ENCODE measurements around the gene PIP5K1B.

The PIP5K1B gene

DNA sequence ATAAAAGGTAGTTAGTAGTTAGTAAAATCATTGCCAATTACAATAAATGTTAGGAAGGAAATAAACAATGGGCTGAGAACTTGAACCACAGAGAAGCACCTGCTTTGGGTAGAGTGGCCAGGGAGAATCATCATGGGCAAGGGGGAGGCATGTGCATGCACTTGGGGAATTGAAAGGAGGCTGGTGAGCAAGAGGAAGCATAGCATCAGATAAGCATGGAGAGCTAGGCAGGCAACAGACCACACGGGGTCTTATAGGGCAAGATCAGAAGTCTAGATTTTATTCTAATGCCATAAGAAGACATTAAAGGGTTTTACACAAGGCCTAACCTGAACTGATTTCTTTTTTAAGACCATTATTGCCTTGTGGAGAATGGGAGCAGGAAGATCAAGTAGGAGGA, 93.4 kb downstream of the PIP5K1B start:
- H3K27me3 ChIP-seq (ENCODE audit: control insufficient read depth, low read length) = peaks cover 4% of the 10 kb centered on the region; the same call in 1 of the 2 replicates
- peaks cover 13% of the 10 kb centered on the region for H3K4me1 ChIP-seq (ENCODE audit: control insufficient read depth, low read length)
- TF ChIP-seq, protein P1, sequence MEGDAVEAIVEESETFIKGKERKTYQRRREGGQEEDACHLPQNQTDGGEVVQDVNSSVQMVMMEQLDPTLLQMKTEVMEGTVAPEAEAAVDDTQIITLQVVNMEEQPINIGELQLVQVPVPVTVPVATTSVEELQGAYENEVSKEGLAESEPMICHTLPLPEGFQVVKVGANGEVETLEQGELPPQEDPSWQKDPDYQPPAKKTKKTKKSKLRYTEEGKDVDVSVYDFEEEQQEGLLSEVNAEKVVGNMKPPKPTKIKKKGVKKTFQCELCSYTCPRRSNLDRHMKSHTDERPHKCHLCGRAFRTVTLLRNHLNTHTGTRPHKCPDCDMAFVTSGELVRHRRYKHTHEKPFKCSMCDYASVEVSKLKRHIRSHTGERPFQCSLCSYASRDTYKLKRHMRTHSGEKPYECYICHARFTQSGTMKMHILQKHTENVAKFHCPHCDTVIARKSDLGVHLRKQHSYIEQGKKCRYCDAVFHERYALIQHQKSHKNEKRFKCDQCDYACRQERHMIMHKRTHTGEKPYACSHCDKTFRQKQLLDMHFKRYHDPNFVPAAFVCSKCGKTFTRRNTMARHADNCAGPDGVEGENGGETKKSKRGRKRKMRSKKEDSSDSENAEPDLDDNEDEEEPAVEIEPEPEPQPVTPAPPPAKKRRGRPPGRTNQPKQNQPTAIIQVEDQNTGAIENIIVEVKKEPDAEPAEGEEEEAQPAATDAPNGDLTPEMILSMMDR (IDR thresholded peaks at IDR 0.05; ENCODE audit: low read depth, low read length, poor library complexity, severe bottlenecking) = no peak
- TF ChIP-seq EZH2phosphoT487 (IDR thresholded peaks at IDR 0.05; ENCODE audit: borderline replicate concordance, low read length) = no peak
- no peaks in the 10 kb centered on the region for H4K20me1 ChIP-seq (ENCODE audit: control insufficient read depth, insufficient read depth, low read depth, low read length)
- no peaks in the 10 kb centered on the region for H3K36me3 ChIP-seq (ENCODE audit: control insufficient read depth, low read length)
- no peaks in the 10 kb centered on the region for H3F3A ChIP-seq (ENCODE audit: control insufficient read depth, insufficient read depth)
- no peaks in the 10 kb centered on the region for H3K9me3 ChIP-seq (ENCODE audit: control insufficient read depth, insufficient read depth, low read length)
- H3K4me2 ChIP-seq (ENCODE audit: low read length) = no peak overlapping the region
- no peaks in the 10 kb centered on the region for H3K79me2 ChIP-seq (ENCODE audit: control insufficient read depth, low read length)
- no peak overlapping the region for H3K27ac ChIP-seq (ENCODE audit: low read depth, low read length)
- no peak overlapping the region for H3K4me3 ChIP-seq (ENCODE audit: low read length)
- no peaks in the 10 kb centered on the region for H3K9me2 ChIP-seq (replicated peaks; ENCODE audit: control insufficient read depth, low read length)

DNA sequence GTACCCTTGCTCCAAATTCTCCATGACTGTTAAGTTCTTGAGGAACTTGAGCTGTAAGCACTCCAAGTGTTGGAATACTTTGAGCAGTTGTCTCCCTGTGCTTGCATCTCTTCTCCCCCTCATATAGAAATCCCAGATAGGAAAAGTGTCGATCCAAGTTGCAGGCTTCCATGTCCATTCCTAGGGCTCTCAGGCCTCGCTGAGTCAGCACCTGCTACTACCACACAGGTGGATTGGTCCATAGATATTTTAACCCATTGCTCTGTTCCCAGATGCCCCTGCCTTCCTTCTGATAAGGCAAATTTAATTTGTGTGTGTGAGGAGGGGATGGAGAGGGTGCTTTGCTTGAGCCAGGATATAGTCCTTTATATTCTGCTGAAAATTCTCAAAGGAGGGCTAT, 95.8 kb downstream of the PIP5K1B start:
- Histone ChIP-seq H3K27ac (ENCODE audit: low read depth, low read length) (no peak overlapping the region), H3K79me2 (ENCODE audit: control insufficient read depth, low read length) (no peaks in the 10 kb centered on the region), H3K9me2 (replicated peaks; ENCODE audit: control insufficient read depth, low read length) (no peaks in the 10 kb centered on the region), H3F3A (ENCODE audit: control insufficient read depth, insufficient read depth) (no peaks in the 10 kb centered on the region), H4K20me1 (ENCODE audit: control insufficient read depth, insufficient read depth, low read depth, low read length) (no peaks in the 10 kb centered on the region), H3K36me3 (ENCODE audit: control insufficient read depth, low read length) (no peaks in the 10 kb centered on the region), H3K4me3 (ENCODE audit: low read length) (no peak overlapping the region), H3K9me3 (ENCODE audit: control insufficient read depth, insufficient read depth, low read length) (no peaks in the 10 kb centered on the region), H3K4me2 (ENCODE audit: low read length) (no peak overlapping the region), H3K27me3 (ENCODE audit: control insufficient read depth, low read length) (peaks cover 4% of the 10 kb centered on the region; the same call in 1 of the 2 replicates), H3K4me1 (ENCODE audit: control insufficient read depth, low read length) (peaks cover 14% of the 10 kb centered on the region)
- TF ChIP-seq, protein P1 (IDR thresholded peaks at IDR 0.05; ENCODE audit: low read depth, low read length, poor library complexity, severe bottlenecking) = no peak
- TF ChIP-seq EZH2phosphoT487 (IDR thresholded peaks at IDR 0.05; ENCODE audit: borderline replicate concordance, low read length) = no peak

DNA sequence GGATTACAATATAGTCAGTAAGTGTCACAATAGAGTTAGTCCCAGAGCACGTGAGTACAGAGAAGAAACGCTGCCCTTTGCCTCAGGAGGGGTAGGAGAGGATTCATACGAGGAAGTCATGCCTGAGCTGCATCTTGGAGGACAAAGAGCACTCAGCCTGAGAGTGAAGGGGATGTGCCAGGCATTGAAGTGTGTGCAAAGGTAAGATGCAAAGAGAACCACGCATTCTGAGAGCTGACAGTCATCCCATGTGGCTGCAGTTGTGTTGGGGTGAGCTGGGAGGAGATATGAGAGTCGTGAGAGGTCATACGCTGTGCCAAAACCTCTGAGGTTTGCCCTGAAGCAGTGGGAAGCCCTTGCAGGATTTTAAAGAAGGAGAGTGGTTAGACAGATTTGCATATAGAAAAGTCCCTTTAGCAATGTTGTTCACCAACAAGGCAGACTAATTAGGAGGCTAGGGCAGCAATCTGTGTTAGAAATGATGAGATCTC, 97.5 kb downstream of the PIP5K1B start:
- H3K4me1 ChIP-seq (ENCODE audit: control insufficient read depth, low read length) = peaks cover 14% of the 10 kb centered on the region

More for the DNA sequence above, 97.5 kb downstream of the PIP5K1B start:
- H3K79me2 ChIP-seq (ENCODE audit: control insufficient read depth, low read length) = no peaks in the 10 kb centered on the region
- no peaks in the 10 kb centered on the region for H3K9me3 ChIP-seq (ENCODE audit: control insufficient read depth, insufficient read depth, low read length)
- H3K36me3 ChIP-seq (ENCODE audit: control insufficient read depth, low read length) = no peaks in the 10 kb centered on the region
- no peaks in the 10 kb centered on the region for H3F3A ChIP-seq (ENCODE audit: control insufficient read depth, insufficient read depth)
- H3K4me3 ChIP-seq (ENCODE audit: low read length) = no peak overlapping the region; the same call in none of the 2 replicates
- H3K4me2 ChIP-seq (ENCODE audit: low read length) = peak overlapping the region; percentile 46
- H4K20me1 ChIP-seq (ENCODE audit: control insufficient read depth, insufficient read depth, low read depth, low read length) = no peaks in the 10 kb centered on the region
- H3K9me2 ChIP-seq (replicated peaks; ENCODE audit: control insufficient read depth, low read length) = no peaks in the 10 kb centered on the region
- TF ChIP-seq, protein P1 (IDR thresholded peaks at IDR 0.05; ENCODE audit: low read depth, low read length, poor library complexity, severe bottlenecking) = no peak
- no peak for TF ChIP-seq EZH2phosphoT487 (IDR thresholded peaks at IDR 0.05; ENCODE audit: borderline replicate concordance, low read length)
- H3K27me3 ChIP-seq (ENCODE audit: control insufficient read depth, low read length) = no peaks in the 10 kb centered on the region; the same call in none of the 2 replicates
- no peak overlapping the region for H3K27ac ChIP-seq (ENCODE audit: low read depth, low read length)
